Stimulated activated naive CD4-positive, alpha-beta T cell treated with Interleukin-2 at 50 U/mL for 16 hours (primary cell): Measurements from ENCODE around the gene CCDC71.

ENCODE experiments used
- DNase-seq: peaks from one replicate; lab custom pipeline; 2025; lab: John Stamatoyannopoulos, UW

CCDC71 gene

DNA sequence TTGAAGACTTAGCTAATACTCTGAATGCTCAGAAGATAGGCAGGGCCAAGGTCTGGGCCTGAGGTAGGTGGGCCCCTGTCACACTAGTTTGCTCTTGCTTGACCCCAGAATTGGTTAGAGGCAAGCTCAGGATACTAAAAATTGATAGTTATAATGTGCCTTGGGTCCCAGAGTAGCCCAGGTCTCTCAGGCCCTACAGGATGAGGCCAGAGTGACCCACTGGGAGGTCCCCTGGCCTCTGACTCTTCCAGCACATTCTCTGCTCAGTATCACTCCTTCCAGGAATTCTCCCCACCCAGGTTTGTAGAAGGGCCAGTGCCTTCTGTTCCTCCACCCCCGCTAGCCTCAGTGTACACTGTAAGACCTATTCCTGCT is 4.6 kb upstream of the CCDC71 start:
- no peak for DNase-seq

DNA sequence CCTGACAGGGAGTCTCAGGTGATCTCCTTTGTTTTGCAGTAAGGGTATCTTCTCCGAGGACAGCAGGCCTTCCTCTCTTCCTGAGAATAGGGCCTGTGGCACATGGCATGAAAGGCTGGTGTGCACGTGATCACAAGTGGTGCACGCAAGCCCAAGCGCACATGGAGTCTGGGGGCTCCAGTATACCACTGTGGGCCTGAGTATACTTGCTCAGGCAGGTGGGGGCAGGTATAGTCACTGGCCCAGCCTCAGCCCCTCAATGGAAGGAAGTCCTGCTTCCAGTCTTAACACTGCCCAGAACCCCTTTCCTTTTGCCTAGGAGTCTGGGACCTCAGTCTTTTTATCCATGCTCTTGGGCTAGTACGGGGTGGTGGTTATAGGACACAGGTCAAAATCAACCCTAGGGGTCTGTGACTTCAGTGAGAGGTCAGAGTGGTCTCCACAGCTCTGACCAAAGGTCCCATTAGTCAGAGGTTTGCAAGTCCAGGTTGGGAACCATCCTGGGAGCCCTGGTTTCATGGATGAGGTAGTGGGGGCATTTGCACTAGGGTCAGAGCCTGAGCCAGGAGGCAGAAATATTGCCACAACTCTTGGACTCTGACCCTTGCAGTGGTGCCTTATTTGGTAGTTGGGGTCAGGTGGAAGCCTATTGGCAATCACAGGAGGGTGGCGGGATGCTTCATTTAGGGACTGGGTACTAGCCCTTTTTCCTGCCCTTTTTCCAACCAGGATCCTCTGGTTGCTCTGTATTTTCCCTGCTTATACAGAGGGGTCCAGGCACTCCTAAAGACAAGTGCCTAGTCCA is 823 bp upstream of the CCDC71 start:
- no peak for DNase-seq

DNA sequence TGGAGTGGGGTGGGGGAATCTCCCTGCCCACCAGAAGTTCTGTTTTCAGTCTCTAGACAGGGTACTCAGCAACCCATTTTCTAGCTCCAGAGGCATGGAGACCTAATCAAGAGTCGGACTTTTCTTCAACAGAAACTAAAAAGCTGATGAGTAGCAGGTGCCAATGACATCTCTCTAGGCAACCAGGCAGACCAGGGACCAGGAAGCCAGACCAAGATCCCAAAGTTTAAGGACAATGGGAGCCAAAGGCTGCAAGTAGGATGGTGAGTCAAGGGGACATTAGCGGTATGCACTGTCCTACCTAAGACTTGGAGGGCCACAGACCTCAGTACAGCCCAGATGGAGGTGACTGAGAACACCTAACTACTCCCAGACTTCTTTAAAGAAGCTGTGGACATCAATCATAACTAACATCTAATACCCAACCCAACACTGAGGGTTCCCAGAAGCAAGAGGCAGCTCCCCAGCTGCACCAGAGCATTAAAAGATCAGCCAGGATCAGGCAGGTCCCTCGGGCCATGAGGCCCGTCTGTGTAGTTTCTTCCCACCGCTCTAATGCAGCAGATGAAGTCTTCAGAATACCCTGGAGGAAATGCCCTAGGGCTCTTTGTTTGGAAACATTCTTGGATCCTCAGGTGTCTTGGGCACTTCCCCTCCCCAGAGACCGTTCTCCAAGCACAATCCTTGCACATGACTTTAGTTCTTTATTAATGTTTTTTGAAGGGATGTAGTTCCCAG is 979 bp downstream of the CCDC71 start:
- no peak for DNase-seq

DNA sequence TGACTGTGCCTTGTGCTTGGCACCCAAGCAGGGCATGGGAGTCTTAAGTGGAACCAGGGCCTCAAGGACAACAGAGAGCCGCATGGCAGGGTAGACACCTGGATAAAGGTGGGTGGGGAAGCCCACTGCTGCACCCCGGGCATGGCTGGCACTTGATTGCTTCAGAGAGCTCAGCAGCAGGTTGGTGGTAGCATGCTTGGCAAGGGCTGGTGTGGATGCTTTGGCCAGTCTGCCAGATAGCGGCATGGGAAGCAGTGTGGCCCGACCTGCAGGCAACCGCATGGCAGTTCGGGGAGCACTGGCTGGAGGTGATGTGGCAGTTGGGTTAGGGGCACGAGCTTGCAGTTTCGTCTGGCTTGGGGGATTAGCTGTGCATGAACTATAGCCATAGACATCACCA is 2.5 kb downstream of the CCDC71 start:
- DNase-seq: no peak

DNA sequence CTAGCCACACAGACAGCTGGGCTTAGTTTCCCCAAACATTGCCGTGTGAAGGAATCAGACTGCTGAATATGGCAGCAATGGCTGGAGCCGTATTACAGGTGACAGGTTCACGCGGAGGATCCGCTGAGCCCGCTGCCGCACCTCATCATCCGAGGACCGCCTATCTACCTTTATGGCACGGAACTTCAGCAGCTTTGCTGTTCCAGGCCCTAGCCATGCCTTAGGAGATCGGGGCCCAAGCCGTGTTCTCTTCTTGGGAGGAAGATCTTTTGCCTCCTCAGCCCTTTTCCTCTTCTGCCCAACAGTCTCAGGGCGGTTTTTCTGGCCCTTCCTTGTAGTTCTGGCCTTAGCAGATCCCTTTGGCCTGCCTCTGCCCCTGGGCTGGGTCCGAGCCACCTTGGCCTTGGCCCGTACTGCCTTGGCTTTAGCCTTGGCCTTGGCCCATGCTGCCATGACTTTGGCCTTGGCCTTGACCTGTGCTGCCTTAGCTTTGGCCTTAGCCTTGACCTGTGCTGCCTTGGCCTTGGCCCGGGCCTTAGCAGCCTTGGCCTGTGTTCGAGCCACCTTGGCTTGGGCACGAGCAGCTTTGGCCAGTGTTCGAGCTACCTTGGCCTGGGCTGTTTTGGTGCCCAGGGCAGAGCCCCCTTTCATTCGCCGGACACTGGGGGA is 3.2 kb downstream of the CCDC71 start:
- DNase-seq: no peak

DNA sequence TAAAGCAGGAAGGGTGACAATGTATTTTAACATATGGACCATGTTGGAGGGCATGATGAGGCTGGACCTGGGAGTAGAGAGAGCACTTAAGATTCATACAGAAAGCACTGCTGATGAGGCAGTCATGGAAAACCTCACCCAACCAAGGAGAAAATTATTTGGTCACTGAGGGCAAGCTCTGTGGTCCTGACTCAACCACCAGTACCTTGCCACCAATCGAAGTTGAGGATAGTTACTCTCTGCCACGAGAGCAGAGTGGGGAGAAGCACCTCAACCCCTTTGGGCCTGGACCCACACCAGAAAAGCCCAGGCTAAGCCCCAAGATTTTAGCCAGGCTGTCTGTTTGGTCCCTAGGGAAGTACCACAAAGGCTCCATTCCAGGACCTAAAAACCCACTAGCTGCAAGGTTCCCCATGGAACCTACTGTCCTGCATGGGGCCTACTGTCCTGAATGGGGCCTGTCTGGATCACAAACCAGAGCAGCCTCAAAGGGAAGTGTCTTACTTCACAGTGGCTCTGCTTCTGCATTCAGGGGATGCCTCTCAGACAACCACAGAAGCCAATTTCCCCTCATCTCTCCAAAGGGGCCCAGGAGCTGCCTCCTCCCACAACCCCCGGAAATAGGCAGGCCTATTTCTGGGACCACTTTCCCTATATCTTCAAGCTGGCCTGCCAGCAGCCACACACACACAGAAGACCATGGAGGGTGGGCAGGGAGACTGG is 4.2 kb downstream of the CCDC71 start:
- DNase-seq: no peak

DNA sequence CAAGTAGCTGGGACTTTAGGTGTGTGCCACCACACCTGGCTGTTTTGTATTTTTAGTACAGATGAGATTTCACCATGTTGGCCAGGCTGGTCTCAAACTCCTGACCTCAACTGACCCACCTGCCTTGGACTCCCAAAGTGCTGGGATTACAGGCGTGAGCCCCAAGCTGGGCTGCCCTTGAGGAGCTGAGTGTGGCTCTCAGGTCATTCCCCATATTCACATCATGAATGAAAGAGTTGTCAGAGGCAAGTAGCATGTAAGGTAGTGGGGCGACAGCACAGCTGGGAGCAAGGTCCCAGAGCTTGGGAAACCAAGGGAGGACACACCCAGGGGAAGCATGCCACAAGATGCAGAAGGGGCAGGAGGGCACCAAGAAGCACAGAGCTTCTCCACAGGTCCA is 4.9 kb downstream of the CCDC71 start:
- DNase-seq: no peak

DNA sequence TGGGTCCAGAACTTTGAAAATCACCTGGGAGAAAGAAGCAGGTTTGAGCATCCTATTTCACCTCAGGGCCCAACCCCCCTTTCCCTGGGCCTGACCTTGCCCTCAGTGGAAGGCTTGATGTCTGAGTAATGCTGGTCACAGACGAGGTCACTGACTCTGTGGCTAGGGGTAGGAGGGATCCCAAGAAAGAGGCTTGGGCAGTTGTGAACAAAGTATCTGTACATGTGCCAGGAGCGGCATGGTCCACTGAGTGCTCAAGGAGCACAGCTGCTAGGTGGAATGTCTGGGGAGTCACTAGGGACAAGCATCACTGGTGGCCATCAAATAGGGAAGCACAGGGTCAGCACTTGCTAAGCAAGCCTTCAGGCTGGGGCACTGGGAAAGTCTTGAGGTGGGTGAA is 7.3 kb downstream of the CCDC71 start:
- DNase-seq: no peak

DNA sequence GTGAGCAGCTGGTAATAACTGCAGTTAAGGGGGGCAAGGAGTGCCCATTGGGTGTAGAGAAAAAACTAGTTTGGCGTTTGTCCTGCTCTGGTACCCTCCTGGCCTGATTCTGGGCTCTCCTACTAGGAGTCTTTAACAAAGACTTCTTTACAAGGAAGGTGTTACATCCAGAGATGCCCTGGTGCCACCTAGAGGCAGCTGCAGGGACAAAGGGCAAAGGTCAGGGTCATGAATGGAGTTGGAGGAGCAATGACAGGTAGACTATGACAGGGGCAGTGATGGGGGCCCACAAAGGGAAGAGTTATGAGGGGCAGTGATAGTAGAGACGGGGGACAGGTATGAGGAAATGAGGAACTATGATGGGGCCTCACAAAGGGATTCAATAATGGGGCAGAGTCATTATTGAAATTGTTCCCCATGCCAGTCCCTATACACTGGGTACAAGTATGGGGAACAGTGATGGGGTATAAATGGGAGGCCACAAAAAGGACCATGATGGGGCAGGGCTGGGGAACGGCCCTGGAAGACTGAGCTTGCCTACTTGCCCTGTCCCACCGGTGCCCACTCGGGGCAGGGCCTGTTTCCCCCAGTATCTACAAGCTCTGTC is 7.9 kb downstream of the CCDC71 start:
- DNase-seq: peak; percentile 44

DNA sequence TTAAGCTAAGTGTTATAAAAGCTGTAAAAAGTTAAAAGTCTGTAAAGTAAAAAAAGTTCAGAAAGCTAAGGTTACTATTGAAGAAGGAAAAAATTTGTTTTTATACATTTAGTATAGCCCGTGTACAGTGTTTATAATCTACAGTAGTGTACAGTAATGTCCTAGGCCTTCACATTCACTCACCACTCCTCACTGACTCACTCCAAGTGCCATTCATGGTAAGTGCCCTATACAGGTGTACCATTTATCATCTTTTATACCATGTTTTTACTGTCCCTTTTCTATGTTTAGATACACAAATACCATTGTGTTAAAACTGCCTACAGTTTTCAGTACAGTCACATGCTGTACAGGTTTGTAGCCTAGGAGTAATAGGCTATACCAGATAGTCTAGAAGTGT is 8.8 kb downstream of the CCDC71 start:
- no peak for DNase-seq

DNA sequence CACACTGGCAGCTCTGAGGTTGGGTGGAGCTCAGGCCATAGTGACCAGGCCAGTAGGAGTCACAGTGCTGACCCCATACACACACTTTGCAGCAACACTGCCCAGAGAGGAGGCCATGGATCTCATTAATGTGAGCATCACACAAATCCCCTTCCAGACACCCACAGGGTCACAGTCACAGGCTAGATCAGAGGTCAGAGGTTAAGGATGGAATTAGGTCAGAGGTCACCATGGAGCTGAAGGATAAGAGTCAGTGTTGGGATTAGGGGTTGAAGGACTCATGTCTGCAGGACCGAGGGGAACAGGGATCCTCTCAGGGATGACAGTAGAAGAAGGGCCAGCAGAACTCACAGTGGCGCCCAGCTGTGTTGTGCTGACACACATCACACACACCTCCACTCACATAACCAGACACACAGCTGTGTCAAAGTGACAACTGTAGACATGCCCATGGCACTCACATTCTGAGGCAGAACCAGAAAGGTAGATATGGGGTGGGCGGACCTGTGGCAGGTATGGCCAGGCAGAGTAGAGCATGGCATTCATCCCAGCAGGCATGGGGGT is 12.7 kb downstream of the CCDC71 start:
- DNase-seq: no peak

DNA sequence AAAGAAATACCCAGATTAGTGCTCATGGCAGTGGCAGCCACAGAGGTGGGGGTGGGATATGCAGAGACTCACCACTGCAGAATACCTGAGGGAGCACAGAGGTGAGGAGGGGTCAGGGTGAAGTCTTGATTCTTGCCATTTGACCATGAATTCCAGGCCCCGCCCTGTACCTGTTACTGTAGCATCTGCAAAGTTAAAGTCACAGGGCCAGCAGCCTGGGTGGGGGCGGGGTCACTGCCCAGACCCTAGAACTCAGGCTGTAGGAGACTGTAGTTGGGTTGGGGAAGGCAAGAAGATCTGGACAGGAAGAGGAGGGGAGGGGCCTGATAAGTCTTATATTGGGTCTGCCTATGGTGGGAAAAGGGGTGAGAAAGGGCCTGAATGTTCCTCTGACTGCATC is 14.5 kb downstream of the CCDC71 start:
- DNase-seq: no peak

DNA sequence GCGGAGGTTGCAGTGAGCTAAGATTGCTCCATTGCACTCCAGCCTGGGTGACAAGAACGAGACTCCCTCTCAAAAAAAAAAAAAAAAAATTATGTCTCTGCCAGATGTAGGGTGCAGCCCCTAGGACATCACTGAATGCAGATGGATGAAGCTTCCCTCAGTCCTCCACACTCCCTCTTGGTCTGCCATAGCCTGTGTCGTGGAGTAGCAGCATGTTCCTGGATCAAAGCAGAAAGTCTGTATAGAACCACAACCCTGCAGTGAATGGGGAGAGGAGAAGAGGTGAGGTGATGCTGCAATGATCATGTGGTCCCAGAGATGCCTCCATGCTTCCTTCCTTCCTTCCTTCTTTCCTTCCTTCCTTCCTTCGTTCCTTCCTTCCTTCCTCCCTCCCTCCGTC is 18.0 kb downstream of the CCDC71 start:
- no peak for DNase-seq

DNA sequence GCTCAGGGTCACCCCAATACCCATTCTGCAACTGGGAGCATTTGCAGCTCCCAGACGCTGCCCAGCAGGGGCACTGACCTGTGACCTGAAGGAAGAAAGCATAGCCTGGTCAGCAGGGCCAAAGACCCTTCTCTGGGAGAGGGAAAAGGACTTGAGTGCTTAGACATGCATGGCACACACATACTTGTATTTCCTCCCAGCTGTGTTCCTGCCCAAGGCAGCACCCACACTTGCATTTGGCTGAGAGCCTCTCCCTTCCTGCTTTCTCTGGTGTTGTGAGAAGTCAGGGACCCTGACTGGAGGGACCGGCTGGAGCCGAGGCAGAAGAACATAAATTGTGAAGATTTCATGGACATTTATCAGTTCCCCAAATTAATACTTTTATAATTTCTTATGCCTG is 26.1 kb downstream of the CCDC71 start:
- DNase-seq: no peak

DNA sequence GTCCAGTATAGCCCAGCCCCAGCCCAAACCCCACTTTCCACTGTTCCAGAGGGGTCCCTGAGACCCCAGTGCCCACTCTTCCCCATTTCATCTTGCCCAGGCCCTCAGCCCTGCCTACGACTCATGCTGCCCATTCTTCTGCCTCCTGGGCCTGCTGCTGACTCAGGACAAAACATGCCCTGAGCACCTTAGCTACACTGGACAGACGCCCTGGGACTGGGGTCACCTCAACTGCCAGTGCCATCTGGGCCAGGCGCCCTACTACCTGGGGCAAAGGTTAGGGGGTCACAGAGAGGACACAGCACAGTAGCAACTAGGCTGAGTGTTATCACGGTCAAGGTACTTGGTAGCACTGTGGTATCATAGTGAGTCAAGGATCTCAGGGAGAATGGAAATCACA is 30.6 kb downstream of the CCDC71 start:
- no peak for DNase-seq

DNA sequence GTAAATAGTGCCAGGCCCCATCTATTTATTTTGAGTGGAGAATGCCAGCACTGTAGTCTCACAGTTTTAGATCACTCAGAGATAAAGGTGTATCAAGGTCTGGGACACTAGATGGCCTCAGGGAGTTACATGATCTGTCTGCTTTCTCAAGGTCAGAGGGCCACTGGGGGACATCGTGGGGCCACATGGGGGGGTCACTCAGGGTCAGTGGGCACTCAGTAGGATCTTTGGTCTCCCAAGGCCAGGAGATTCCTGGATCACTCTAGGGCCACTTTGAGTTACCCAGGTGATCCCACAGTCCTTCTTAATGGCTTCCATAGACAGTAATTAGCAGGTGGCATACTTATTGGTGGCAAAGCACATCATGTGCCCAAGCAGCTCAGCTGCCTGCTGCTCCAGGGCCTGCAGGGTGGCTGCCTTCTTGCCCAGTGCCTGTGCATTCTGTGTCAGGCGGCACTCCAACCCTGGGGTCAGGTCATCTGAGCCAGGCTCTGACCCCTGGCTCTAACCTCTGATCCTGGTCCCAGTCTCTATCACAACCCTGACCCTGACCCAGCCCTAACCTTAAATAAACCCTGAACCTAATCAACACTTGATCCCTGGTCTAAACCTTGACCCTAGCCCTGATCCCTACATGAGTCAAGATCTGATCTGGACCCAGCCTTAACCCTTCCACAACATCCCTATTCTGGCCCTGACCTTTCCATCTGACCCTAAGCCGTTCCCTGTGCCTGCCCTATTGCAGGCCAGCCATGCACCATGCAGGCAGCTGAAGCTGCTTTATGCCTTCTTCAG is 31.5 kb downstream of the CCDC71 start:
- DNase-seq: no peak

DNA sequence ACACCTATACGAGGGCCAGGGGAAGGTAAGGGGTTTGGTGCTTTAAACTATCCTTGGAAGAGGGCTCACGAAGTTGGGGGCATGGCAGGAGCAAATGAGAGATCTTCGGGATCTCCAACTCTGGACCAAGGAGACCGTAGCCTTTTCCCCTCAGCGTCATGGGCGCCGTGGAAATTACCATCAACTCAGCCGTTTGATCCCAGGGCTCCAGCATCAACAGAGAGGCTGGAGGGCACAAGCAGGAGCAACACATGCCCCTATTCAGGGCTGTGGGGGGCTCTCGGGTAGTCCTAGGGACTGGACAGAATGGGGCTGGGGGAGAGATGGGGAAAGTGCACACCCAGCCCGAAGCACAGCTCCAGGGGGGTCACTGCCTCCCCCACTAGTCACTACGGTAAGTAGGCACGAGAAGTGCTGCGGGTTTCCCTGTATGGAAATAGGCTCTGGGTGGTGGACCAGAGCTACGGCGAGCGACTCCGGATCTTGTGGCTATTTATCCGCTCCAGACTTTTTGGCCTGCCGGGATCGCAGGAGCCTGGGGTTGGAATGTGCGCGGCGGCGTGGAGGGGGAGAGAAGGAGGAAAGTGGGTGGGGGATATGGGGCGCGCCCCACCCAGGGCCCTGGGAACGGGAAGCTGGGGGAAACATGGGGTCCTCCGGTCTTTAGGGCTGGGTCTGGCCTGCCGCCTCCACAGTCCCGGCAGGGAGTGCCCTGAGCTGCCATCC is 32.7 kb downstream of the CCDC71 start:
- DNase-seq: no peak

DNA sequence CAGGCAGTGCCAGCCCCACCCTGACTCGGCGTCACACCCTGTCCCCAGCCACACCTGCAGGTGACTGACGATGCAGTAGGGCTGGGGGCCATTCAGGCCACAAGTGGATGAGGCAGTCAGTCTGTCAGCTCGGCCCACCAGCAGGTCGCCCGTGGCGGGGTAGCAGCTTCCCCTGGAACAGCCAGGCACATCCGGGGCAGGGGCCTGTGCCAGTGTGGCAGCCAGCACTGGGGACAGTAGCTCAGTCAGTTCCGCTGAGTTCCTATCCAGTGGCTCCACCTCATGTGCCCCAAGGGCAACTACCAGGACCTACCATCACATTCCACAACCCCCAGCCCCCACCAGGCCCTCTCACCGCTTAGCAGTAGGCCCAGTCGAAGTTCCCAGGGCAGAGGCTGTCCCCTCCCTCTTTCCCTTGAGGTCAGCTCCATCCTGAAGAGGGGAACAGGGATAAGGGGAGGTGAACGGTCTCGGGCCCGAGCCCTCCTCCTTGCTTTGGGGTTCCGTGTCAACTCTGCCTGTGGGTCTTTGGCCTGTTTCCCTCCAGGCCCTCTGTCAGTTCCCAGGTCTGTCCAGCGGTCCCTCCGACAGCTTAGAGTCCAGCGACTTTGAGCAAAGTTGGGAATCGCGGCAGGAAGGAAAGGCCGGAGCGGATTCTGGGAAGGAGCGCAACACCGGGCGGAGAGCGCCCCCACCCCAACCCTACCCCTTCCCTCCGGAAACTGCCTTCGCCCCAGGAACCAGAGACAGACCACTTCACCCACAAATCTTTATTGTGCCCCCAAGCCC is 33.5 kb downstream of the CCDC71 start, which contains the start of gene LAMB2:
Gene LAMB2, minus strand, starts transcription at position 614 of the 789 bp plus-strand sequence. Its CDS starts 183 bp downstream, at position 431.
- no peak for DNase-seq

DNA sequence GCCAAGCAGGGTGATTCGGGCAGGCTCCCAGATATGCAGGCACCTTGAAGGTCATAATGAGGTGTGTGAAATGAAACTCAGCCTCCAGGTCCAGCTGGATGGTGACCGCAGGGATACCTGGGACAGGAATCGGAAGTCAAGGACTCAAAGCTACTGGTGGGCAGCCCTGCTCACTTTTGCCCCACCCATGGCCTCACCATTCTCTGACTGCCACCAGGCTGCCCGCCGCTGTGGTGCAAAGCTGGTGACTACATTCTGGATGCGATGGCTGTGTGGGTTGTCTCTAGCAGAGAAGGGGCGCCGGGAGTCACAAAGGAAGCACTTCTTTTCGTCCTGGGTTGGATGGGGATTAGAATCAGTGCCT is 34.1 kb downstream of the CCDC71 start:
- no peak for DNase-seq
